Left hindlimb (tissue), 1 donor: ENCODE measurements around the gene AFMID.
"Not testable (repeated sequence)": the region's sequence is repeated elsewhere in the genome, so short reads cannot be mapped to it uniquely, and the experiment has no call there.

ENCODE experiments used
- DNase-seq: peaks from one replicate; pipeline ENCODE4 v3.0.0-alpha.2; 2018

AFMID gene

DNA sequence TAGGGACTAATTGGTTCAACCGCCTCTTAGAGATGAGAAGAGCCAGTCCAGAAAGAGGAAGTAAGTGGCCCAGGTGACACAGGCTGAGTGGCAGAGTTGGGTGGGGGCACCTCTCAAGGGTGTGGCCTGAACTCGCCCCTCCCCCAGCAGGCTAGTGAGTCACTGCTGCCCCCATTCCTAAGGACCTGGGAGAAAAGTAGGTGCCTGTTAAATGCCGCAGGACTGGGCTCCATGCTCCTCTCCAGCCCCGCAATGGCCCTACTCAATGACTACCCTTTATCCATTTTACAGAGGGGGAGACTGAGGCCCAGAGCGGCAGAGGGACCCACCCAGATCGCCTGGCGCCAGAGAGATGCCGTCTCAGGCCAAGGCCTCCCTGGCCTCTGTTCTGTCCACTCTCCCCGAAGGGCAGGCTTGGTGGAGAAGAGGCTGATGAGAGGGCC lies 52.3 kb downstream of the AFMID start:
- DNase-seq: no peak

- peak; percentile 19 for DNase-seq
Measured at GRCh38 chr17:78240012-78240655, 53.0 kb downstream of the AFMID start.

- no peak for DNase-seq
Measured at GRCh38 chr17:78240839-78241238, 53.7 kb downstream of the AFMID start.

- peak; percentile 31 for DNase-seq
Measured at GRCh38 chr17:78241277-78242023, 54.3 kb downstream of the AFMID start.

GRCh38 chr17:78242024-78242742 lies 55.0 kb downstream of the AFMID start:
- DNase-seq: peak; percentile 28

DNA sequence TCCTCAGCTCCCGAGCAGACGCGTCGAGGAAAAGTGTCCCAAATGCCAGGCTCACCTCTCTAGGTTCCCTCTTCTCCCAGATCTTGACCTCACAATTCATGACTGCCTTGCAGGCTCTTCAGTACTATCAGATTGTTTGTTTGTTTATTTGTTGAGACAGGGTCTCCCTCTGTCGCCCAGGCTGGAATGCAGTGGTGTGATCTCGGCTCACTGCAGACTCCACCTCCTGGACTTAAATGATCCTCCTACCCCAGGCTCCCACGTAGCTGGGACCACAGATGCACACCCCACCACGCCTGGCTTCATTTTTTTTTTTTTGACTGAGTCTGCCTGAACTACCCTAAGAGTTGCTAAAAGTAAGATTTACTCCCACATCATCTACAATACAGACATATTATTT lies 60.1 kb downstream of the AFMID start:
- DNase-seq: no peak

DNA sequence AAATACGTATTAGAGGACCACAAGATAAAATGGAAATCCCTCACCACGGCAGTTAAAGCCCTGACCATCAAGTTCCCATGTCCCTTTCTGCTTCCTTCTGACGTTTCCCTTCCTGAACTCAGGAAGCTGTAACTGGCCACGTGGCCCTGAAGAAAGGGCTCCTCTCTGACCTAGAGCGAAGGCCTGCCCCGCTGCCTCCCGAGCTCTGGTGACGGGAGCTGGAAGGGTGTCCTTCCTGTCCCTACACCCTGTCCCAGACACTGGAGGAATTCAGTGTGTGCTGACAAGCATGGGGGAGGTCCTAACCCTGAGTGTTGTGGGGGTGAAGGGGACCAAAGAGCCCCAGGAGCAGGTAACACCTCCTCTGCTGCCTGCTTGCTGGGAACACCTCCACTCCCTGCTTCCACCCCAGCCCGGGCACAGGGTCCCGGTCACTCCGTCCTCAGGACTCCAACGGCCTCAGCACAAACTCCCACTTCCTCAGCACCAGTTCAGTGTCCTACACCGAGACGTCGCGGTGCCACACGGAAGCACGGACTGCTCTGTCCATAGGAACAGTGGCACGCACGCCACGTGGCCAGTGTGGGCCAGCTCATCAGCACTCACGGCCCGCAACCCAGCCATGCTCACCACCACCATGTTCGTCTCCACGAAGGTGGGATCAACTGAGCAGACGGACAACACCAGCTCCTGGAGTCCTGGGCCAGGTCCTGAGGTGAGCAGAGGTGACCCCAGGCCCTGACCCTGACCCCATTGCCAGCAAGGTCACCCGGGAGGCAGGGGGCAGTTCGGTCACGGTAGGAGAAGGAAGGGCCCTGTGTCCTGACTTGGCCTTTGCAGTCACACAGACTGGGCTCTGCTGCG lies 61.1 kb downstream of the AFMID start:
- DNase-seq: no peak

GRCh38 chr17:78249074-78249817 lies 62.1 kb downstream of the AFMID start:
- peak; percentile 29 for DNase-seq

GRCh38 chr17:78249818-78250806 lies 63.0 kb downstream of the AFMID start:
- DNase-seq: peak; percentile 31

- DNase-seq: peak; percentile 86
Measured at GRCh38 chr17:78250891-78251772, 64.0 kb downstream of the AFMID start.

- no peak for DNase-seq
Measured at GRCh38 chr17:78251773-78252103, 64.6 kb downstream of the AFMID start.

- peak; percentile 27 for DNase-seq
Measured at GRCh38 chr17:78252111-78252634, 65.0 kb downstream of the AFMID start.

DNA sequence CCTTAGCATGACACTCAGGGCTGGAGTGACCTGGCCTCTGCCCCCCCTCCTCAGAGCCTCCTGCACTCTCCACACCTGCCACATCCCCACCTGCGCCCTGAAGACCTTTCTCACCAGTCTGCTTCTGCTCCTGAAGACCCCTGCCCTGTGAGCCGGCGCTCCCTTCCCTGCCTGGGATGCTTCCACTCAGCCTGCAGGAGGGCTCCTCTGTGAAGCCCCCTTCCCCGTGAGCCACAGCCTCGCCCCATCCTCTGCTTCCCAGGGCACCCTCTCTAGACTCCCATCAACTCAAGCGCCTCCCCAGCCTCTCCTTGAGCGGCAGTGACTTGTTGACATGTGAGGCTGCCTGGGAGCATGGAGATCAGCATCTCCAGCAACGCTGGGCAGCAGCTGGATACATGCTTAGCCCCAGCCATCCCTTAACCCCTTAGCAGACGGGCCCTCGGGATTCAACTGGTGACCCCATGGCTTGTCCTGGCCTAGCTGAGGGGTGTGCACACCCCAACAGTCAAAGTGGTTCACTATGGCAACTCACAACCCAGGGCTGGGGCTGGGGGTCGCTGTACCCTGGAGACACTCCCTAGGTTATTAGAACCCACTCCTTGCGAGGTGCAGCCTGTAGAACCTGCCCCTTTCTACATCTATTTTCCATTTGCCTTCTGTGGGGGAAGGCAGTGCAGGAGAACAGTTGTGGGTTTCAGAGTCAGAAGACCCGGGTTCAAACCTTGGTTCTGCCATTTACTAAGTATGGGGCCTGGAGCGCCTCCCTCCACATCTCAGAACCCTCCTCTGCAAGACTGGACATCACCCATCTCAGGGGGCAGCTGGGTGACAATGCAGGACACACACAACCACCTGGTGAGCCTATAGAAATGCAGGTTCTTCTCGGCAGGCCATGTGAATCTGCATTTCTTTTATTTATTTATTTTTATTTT lies 65.8 kb downstream of the AFMID start:
- peak; percentile 29 for DNase-seq

DNA sequence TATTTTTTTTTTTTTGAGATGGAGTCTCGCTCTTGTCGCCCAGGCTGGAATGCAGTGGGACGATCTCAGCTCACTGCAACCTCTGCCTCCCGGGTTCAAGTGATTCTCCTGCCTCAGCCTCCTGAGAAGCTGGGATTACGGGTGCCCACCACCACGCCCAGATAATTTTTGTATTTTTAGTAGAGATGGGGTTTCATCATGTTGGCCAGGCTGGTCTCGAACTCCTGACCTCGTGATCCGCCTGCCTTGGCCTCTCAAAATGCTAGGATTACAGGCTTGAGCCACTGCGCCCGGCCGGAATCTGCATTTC lies 66.4 kb downstream of the AFMID start:
- DNase-seq: not testable (repeated sequence)

DNA sequence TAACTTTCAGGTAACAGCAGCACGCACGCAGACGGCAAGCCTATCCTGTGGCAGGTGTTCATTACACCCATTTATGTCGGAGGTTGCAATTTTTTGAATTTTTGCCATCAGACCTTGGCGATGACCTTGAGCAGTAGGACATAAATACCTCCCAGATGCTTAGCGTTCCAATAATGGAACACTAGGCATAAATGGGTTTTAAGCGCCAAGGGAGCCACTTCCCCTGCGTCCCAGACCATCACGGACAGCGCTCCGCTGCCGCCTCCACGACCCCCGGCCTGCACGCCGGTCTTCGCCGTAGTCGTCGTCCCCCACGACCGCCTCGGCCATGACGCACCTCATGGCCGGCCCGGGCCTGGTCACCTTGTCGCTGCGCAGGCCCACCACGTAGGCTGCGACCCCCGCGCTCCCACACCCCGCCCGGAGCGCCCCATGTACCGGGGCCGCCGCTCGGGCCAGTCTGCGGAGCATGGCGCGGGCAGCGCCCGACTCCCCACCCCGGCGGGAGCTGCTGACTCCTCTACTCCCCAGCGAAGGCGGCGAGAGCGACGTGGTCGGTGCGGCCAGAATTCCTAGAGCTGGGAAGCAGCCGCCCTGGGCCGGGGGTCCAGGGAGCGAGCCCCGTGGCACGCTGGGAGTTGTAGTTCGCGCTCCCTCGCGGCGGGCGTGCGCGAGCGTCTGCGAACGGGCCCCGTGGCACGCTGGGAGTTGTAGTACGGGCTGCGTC lies 66.9 kb downstream of the AFMID start:
- DNase-seq: peak; percentile 92

- DNase-seq: peak; percentile 22
Measured at GRCh38 chr17:78255029-78255656, 68.0 kb downstream of the AFMID start.

- DNase-seq: peak; percentile 26
Measured at GRCh38 chr17:78255953-78256706, 69.0 kb downstream of the AFMID start.
